GM23338 (cell line): ENCODE data around the gene DDX41. TPM values are rescaled to one million over a fixed set of nuclear protein-coding genes. Genes with fewer than 3 reads are reported as not detected.

ENCODE experiments used
- ATAC-seq: fragments of 200-7000 bp; cut with Tn5 transposase; 3 replicates; pipeline ENCODE4 v1.9.1; 2020
- DNase-seq: peaks from one replicate; pipeline ENCODE4 v3.0.0-alpha.2; 2015; ENCODE audit warnings: low spot score
- H2AFZ ChIP-seq: fragments of 200-600 bp; sonication (generic); 2 replicates; pipeline ENCODE4 v1.8.0; 2016; ENCODE audit warnings: antibody characterized with exemption, mild to moderate bottlenecking, moderate library complexity
- H3F3A ChIP-seq: fragments of 200-600 bp; sonication (generic); replicated peaks from 2 replicates; pipeline ENCODE4 v1.8.0; 2017; ENCODE audit warnings: antibody characterized with exemption, mixed run types, low read depth
- H3K27ac ChIP-seq: fragments of 200-600 bp; sonication (generic); 2 replicates; pipeline ENCODE4 v1.6.1; 2016; ENCODE audit warnings: low read depth
- H3K27me3 ChIP-seq: fragments of 200-600 bp; sonication (generic); 2 replicates; pipeline ENCODE4 v1.8.0; 2016; ENCODE audit warnings: mild to moderate bottlenecking, mixed run types, moderate library complexity; ENCODE audit not compliant: insufficient read depth
- H3K36me3 ChIP-seq: fragments of 200-600 bp; sonication (generic); 2 replicates; pipeline ENCODE4 v1.8.0; 2016; ENCODE audit warnings: mild to moderate bottlenecking; ENCODE audit not compliant: insufficient read depth
- H3K4me1 ChIP-seq: fragments of 200-600 bp; sonication (generic); 2 replicates; pipeline ENCODE4 v1.8.0; 2016; ENCODE audit warnings: mild to moderate bottlenecking, moderate library complexity; ENCODE audit not compliant: insufficient read depth
- H3K4me2 ChIP-seq: fragments of 200-600 bp; sonication (generic); 2 replicates; pipeline ENCODE4 v1.7.1; 2017; ENCODE audit warnings: mixed run types
- H3K4me3 ChIP-seq: fragments of 200-600 bp; sonication (generic); 2 replicates; pipeline ENCODE4 v1.6.1; 2016; ENCODE audit warnings: mixed run types
- H3K79me2 ChIP-seq: fragments of 200-600 bp; sonication (generic); replicated peaks from 2 replicates; pipeline ENCODE4 v1.8.0; 2017; ENCODE audit warnings: mild to moderate bottlenecking; ENCODE audit not compliant: insufficient read depth
- H3K9me2 ChIP-seq: fragments of 200-600 bp; sonication (generic); 2 replicates; pipeline ENCODE4 v1.8.0; 2017; ENCODE audit not compliant: insufficient read depth
- H4K20me1 ChIP-seq: fragments of 200-600 bp; sonication (generic); replicated peaks from 2 replicates; pipeline ENCODE4 v1.8.0; 2017; ENCODE audit warnings: mild to moderate bottlenecking; ENCODE audit not compliant: insufficient read depth
- H3K27ac Mint-ChIP-seq: 2 replicates; pipeline ENCODE4 v1.8.0; 2020; ENCODE audit warnings: inconsistent platforms, mild to moderate bottlenecking, moderate library complexity, mixed read lengths
- H3K27me3 Mint-ChIP-seq: 3 replicates; pipeline ENCODE4 v1.8.0; 2022; ENCODE audit warnings: low read depth, mild to moderate bottlenecking, moderate library complexity, mixed read lengths, inconsistent platforms; ENCODE audit not compliant: insufficient read depth, poor library complexity
- H3K36me3 Mint-ChIP-seq: 3 replicates; pipeline ENCODE4 v1.8.0; 2021; ENCODE audit warnings: low read depth, mild to moderate bottlenecking, inconsistent platforms, moderate library complexity, mixed read lengths
- H3K4me1 Mint-ChIP-seq: 3 replicates; pipeline ENCODE4 v1.8.0; 2020; ENCODE audit warnings: mild to moderate bottlenecking, inconsistent platforms, mixed read lengths
- H3K4me3 Mint-ChIP-seq: 3 replicates; pipeline ENCODE4 v1.8.0; 2021; ENCODE audit warnings: moderate library complexity, mild to moderate bottlenecking, inconsistent platforms, mixed read lengths
- H3K9me3 Mint-ChIP-seq: 3 replicates; pipeline ENCODE4 v1.8.0; 2020; ENCODE audit warnings: moderate library complexity, mild to moderate bottlenecking, inconsistent platforms, mixed read lengths
- CREB1 ChIP-seq: fragments of 250-450 bp; sonication (Bioruptor Pico); IDR thresholded peaks from 2 replicates; pipeline ENCODE4 v1.5.0; 2020; ENCODE audit warnings: low read depth, mild to moderate bottlenecking, moderate library complexity
- CTCF ChIP-seq, 2 experiments: fragments of 200-600 bp in 1 of 2; sonication (generic) in 1 of 2; conservative IDR thresholded peaks; 2 replicates each; pipeline versions ENCODE4 v1.5.1 to v1.6.1; 2016 to 2017; ENCODE audit warnings: antibody characterized with exemption in 2 of 2, low read depth in 2 of 2, mild to moderate bottlenecking in 2 of 2, moderate library complexity in 1 of 2
- JUNB ChIP-seq: IDR thresholded peaks from one replicate; pipeline ENCODE4 v1.6.1; 2016; ENCODE audit warnings: antibody characterized with exemption; ENCODE audit not compliant: unreplicated experiment
- NANOG ChIP-seq: IDR thresholded peaks from 2 replicates; pipeline ENCODE4 v1.6.1; 2016; ENCODE audit warnings: antibody characterized with exemption, borderline replicate concordance
- POLR2AphosphoS5 ChIP-seq: IDR thresholded peaks from 2 replicates; pipeline ENCODE4 v1.6.1; 2016; ENCODE audit warnings: antibody characterized with exemption, low read depth
- ZNF331 ChIP-seq: fragments of 250-450 bp; sonication (Bioruptor Pico); IDR thresholded peaks from 2 replicates; pipeline ENCODE4 v1.5.0; 2020; ENCODE audit warnings: low read depth, mild to moderate bottlenecking, moderate library complexity
- ZNF462 ChIP-seq: fragments of 250-450 bp; sonication (Bioruptor Pico); IDR thresholded peaks from 2 replicates; pipeline ENCODE4 v1.5.0; 2020; ENCODE audit warnings: mild to moderate bottlenecking, moderate library complexity
- polyA plus RNA-seq: library from polyadenylated mRNA; unstranded; fragments of >200 nt; fragmentation: Nextera tagmentation; extraction: Ambion mirVana; gene quantifications from 2 replicates; pipeline ENCODE4 v1.2.1, GENCODE V29; 2016
- total RNA-seq: library from RNA; depleted of rRNA; stranded (reverse); fragments of >200 nt; shearing (Covaris generic); gene quantifications from 2 replicates; pipeline ENCODE4 v1.2.3, GENCODE V29; 2014
- TF ChIP-seq, protein P1 (sequence below): IDR thresholded peaks from one replicate; pipeline ENCODE4 v1.6.1; 2018; ENCODE audit warnings: antibody characterized with exemption; ENCODE audit not compliant: unreplicated experiment

The DDX41 gene
- total and polyA plus RNA-seq, 2 experiments from 2014 or later = 67.1 to 139 TPM

GRCh38 chr5:177513500-177513899, 3.3 kb downstream of the DDX41 start (continued):
- TF ChIP-seq ZNF462 (CRISPR knock-in tag) (no peak), ZNF331 (CRISPR knock-in tag) (no peak)

GRCh38 chr5:177512736-177513380, 3.9 kb downstream of the DDX41 start:
- no peaks in the 10 kb centered on the region for H3K27me3 ChIP-seq
- Mint-ChIP-seq H3K27ac (no peak overlapping the region), H3K4me3 (no peak overlapping the region; the same call in 2 of the 3 replicates), H3K9me3 (peaks cover 2% of the 10 kb centered on the region; the same call in 2 of the 3 replicates), H3K27me3 (peaks cover 20% of the 10 kb centered on the region), H3K36me3 (peaks cover 68% of the 10 kb centered on the region), H3K4me1 (peaks cover 31% of the 10 kb centered on the region)
- peaks cover 13% of the 10 kb centered on the region for H3K36me3 ChIP-seq
- peaks cover 8% of the 10 kb centered on the region; the same call in 1 of the 2 replicates for H3F3A ChIP-seq
- ATAC-seq = no peak
- no peaks in the 10 kb centered on the region; the same call in 1 of the 2 replicates for H4K20me1 ChIP-seq
- DNase-seq = no peak
- no peak overlapping the region for H3K4me2 ChIP-seq
- H3K9me2 ChIP-seq = no peaks in the 10 kb centered on the region
- H3K4me3 ChIP-seq = no peak overlapping the region
- no peak overlapping the region for H3K27ac ChIP-seq
- peaks cover 16% of the 10 kb centered on the region for H3K79me2 ChIP-seq
- peaks cover 15% of the 10 kb centered on the region for H3K4me1 ChIP-seq
- no peak overlapping the region for H2AFZ ChIP-seq
- TF ChIP-seq CREB1 (CRISPR knock-in tag) (no peak), POLR2AphosphoS5 (no peak), CTCF (conservative IDR thresholded peaks at IDR 0.05; ENCODE audit: low read depth in 2 of 2) (no peak), ZNF331 (CRISPR knock-in tag) (no peak), NANOG (no peak), JUNB (no peak)
- TF ChIP-seq, protein P1, sequence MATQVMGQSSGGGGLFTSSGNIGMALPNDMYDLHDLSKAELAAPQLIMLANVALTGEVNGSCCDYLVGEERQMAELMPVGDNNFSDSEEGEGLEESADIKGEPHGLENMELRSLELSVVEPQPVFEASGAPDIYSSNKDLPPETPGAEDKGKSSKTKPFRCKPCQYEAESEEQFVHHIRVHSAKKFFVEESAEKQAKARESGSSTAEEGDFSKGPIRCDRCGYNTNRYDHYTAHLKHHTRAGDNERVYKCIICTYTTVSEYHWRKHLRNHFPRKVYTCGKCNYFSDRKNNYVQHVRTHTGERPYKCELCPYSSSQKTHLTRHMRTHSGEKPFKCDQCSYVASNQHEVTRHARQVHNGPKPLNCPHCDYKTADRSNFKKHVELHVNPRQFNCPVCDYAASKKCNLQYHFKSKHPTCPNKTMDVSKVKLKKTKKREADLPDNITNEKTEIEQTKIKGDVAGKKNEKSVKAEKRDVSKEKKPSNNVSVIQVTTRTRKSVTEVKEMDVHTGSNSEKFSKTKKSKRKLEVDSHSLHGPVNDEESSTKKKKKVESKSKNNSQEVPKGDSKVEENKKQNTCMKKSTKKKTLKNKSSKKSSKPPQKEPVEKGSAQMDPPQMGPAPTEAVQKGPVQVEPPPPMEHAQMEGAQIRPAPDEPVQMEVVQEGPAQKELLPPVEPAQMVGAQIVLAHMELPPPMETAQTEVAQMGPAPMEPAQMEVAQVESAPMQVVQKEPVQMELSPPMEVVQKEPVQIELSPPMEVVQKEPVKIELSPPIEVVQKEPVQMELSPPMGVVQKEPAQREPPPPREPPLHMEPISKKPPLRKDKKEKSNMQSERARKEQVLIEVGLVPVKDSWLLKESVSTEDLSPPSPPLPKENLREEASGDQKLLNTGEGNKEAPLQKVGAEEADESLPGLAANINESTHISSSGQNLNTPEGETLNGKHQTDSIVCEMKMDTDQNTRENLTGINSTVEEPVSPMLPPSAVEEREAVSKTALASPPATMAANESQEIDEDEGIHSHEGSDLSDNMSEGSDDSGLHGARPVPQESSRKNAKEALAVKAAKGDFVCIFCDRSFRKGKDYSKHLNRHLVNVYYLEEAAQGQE = no peak
